ENCODE data around the gene ITCH.
A peak's percentile ranks its signal among the peaks of the same experiment; 100 is the strongest.
"Not testable (repeated sequence)": the region's sequence is repeated elsewhere in the genome, so short reads cannot be mapped to it uniquely, and the experiment has no call there.

The ITCH gene

GRCh38 chr20:34365765-34366213 is 2.7 kb downstream of the ITCH start:
- Histone ChIP-seq H3K27ac (ENCODE audit: low read depth, low read length) (no peak overlapping the region), H3K4me3 (ENCODE audit: low read depth, low read length) (no peak overlapping the region; the same call in 1 of the 2 replicates), H2AFZ (ENCODE audit: low read length, unreplicated experiment) (no peak overlapping the region), H3K79me2 (ENCODE audit: control insufficient read depth, insufficient read depth, low read length, unreplicated experiment) (peaks cover 71% of the 10 kb centered on the region), H3K27me3 (ENCODE audit: insufficient read depth, low read length) (no peaks in the 10 kb centered on the region), H3K4me1 (ENCODE audit: control insufficient read depth, insufficient read depth, low read length, unreplicated experiment) (peaks cover 32% of the 10 kb centered on the region), H3K36me3 (ENCODE audit: insufficient read depth, low read length) (peaks cover 8% of the 10 kb centered on the region)

DNA sequence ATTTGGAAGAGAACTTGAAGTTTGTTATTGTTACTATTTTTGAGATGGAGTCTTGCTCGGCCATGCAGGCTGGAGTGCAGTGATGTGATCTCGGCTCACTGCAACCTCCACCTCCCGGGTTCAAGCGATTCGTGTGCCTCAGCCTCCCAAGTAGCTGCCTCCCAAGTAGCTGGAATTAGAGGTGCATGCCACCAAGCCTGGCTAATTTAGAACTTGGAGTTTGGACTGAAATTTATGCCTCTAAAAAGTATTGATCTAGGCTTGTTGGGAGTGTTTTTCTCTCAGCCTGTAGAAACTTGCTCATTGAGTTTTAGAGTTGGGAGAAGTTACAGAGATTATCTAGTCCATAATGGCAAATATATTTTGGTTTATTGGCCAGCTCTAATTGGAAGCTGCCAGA is 4.1 kb downstream of the ITCH start:
- Histone ChIP-seq H3K36me3 (ENCODE audit: insufficient read depth, low read length) (peaks cover 8% of the 10 kb centered on the region), H2AFZ (ENCODE audit: low read length, unreplicated experiment) (no peak overlapping the region), H3K79me2 (ENCODE audit: control insufficient read depth, insufficient read depth, low read length, unreplicated experiment) (peaks cover 71% of the 10 kb centered on the region), H3K27me3 (ENCODE audit: insufficient read depth, low read length) (no peaks in the 10 kb centered on the region), H3K4me1 (ENCODE audit: control insufficient read depth, insufficient read depth, low read length, unreplicated experiment) (peaks cover 26% of the 10 kb centered on the region), H3K4me3 (ENCODE audit: low read depth, low read length) (no peak overlapping the region), H3K27ac (ENCODE audit: low read depth, low read length) (no peak overlapping the region)

- not testable (repeated sequence) for H3K4me3 ChIP-seq (ENCODE audit: low read depth, low read length); H2AFZ ChIP-seq (ENCODE audit: low read length, unreplicated experiment); H3K27me3 ChIP-seq (ENCODE audit: insufficient read depth, low read length); H3K27ac ChIP-seq (ENCODE audit: low read depth, low read length); H3K36me3 ChIP-seq (ENCODE audit: insufficient read depth, low read length)
- H3K4me1 ChIP-seq (ENCODE audit: control insufficient read depth, insufficient read depth, low read length, unreplicated experiment) = peaks cover 18% of the 10 kb centered on the region
- H3K79me2 ChIP-seq (ENCODE audit: control insufficient read depth, insufficient read depth, low read length, unreplicated experiment) = peaks cover 71% of the 10 kb centered on the region
These were observed 4.8 kb downstream of the ITCH start for GRCh38 chr20:34367911-34368310.

DNA sequence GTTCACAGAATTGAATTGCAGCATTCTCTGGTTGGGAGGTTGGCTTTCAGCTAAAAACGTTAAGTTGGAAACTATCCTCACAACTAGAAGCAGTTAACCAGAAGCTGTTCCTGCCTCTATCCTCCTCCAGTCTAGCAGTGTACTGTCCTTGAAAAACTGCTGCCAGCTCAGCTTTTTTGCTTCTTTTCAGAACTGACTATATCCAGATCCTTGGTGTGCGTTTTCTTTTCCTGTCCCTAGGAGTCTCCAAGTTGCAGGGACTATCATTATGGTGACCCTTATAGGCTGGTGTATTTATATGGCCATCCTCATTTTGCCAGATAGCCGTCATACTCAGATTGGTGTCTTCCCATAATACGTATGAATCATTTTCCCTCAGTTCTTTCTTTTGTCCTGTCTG is 5.5 kb downstream of the ITCH start:
- no peak overlapping the region for H2AFZ ChIP-seq (ENCODE audit: low read length, unreplicated experiment)
- no peak overlapping the region for H3K4me3 ChIP-seq (ENCODE audit: low read depth, low read length)
- H3K79me2 ChIP-seq (ENCODE audit: control insufficient read depth, insufficient read depth, low read length, unreplicated experiment) = peaks cover 71% of the 10 kb centered on the region
- peak overlapping the region; percentile 2; the same call in 1 of the 2 replicates for H3K27ac ChIP-seq (ENCODE audit: low read depth, low read length)
- no peaks in the 10 kb centered on the region for H3K27me3 ChIP-seq (ENCODE audit: insufficient read depth, low read length)
- peaks cover 18% of the 10 kb centered on the region for H3K4me1 ChIP-seq (ENCODE audit: control insufficient read depth, insufficient read depth, low read length, unreplicated experiment)
- H3K36me3 ChIP-seq (ENCODE audit: insufficient read depth, low read length) = peaks cover 10% of the 10 kb centered on the region

DNA sequence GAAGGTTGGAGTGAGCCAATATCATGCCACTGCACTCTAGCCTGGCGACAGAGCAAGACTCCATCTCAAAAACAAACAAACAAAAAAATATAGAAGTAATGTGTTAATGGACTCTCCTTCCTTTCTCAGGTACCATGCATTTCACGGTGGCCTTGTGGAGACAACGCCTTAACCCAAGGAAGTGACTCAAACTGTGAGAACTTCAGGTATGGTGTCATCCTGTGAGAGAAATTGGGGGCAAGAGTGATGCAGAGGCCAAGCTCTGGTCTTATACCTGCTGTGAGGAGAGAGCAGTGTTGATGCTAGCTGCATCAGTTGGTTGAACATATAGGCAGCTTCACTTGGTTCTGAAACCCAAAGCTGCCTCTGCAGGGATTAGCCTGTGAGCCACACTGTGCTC is 6.2 kb downstream of the ITCH start:
- Histone ChIP-seq H2AFZ (ENCODE audit: low read length, unreplicated experiment) (no peak overlapping the region), H3K4me3 (ENCODE audit: low read depth, low read length) (no peak overlapping the region), H3K27ac (ENCODE audit: low read depth, low read length) (no peak overlapping the region), H3K79me2 (ENCODE audit: control insufficient read depth, insufficient read depth, low read length, unreplicated experiment) (peaks cover 68% of the 10 kb centered on the region), H3K4me1 (ENCODE audit: control insufficient read depth, insufficient read depth, low read length, unreplicated experiment) (peaks cover 18% of the 10 kb centered on the region), H3K27me3 (ENCODE audit: insufficient read depth, low read length) (no peaks in the 10 kb centered on the region), H3K36me3 (ENCODE audit: insufficient read depth, low read length) (peaks cover 12% of the 10 kb centered on the region)

DNA sequence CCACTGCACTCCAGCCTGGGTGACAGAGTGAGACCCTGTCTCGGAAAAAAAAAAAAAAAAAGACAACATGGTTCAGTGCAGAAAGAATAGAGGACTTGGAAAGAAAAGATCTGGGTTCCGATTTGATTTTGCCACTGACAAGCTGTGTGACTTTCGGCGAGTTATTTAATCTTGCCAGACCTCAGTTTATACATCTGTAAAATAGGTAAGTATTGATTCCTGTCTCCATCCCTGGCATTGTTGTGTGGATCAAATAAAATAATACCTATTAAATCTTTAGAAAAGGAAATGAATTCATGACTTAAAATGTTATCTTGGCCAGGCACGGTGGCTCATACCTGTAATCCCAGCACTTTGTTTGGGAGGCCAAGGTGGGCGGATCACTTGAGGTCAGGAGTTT is 7.0 kb downstream of the ITCH start:
- no peak overlapping the region for H2AFZ ChIP-seq (ENCODE audit: low read length, unreplicated experiment)
- H3K4me1 ChIP-seq (ENCODE audit: control insufficient read depth, insufficient read depth, low read length, unreplicated experiment) = peaks cover 18% of the 10 kb centered on the region
- H3K79me2 ChIP-seq (ENCODE audit: control insufficient read depth, insufficient read depth, low read length, unreplicated experiment) = peaks cover 65% of the 10 kb centered on the region
- no peak overlapping the region for H3K27ac ChIP-seq (ENCODE audit: low read depth, low read length)
- no peaks in the 10 kb centered on the region for H3K27me3 ChIP-seq (ENCODE audit: insufficient read depth, low read length)
- no peak overlapping the region for H3K4me3 ChIP-seq (ENCODE audit: low read depth, low read length)
- peaks cover 12% of the 10 kb centered on the region for H3K36me3 ChIP-seq (ENCODE audit: insufficient read depth, low read length)

- peaks cover 57% of the 10 kb centered on the region for H3K79me2 ChIP-seq (ENCODE audit: control insufficient read depth, insufficient read depth, low read length, unreplicated experiment)
- H3K4me1 ChIP-seq (ENCODE audit: control insufficient read depth, insufficient read depth, low read length, unreplicated experiment) = no peaks in the 10 kb centered on the region
- H2AFZ ChIP-seq (ENCODE audit: low read length, unreplicated experiment) = no peak overlapping the region
- no peak overlapping the region for H3K4me3 ChIP-seq (ENCODE audit: low read depth, low read length)
- H3K27ac ChIP-seq (ENCODE audit: low read depth, low read length) = no peak overlapping the region
- H3K27me3 ChIP-seq (ENCODE audit: insufficient read depth, low read length) = no peaks in the 10 kb centered on the region
- peaks cover 15% of the 10 kb centered on the region for H3K36me3 ChIP-seq (ENCODE audit: insufficient read depth, low read length)
These were observed 10.4 kb downstream of the ITCH start for GRCh38 chr20:34373445-34373844.

DNA sequence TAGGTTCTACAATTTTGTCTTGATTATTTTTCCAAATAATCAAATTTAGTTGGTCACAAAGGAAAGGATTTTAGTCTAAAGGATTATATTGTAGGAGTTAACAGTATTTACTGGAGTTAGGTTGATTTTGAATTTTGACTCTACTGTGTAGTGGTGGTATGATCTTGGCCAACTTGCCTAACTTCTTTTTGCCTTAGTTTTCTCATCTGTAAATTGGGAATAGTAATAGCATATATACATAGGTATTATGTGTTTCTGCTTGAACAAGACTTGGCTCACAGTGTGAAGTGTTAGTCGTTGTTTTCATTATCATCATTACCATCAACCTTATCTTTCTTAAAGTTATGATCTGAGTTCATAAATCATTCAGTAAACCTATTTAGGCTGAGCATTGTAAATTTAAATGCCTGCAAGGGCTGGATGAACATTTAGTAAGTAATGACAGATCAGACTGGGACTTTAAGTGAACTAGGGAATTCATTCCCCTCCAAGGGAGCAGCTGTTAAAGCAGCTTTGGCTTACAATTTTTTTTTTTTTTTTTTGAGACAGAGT is 11.2 kb downstream of the ITCH start:
- no peak overlapping the region for H2AFZ ChIP-seq (ENCODE audit: low read length, unreplicated experiment)
- no peak overlapping the region for H3K4me3 ChIP-seq (ENCODE audit: low read depth, low read length)
- H3K27me3 ChIP-seq (ENCODE audit: insufficient read depth, low read length) = no peaks in the 10 kb centered on the region
- H3K4me1 ChIP-seq (ENCODE audit: control insufficient read depth, insufficient read depth, low read length, unreplicated experiment) = no peaks in the 10 kb centered on the region
- peaks cover 55% of the 10 kb centered on the region for H3K79me2 ChIP-seq (ENCODE audit: control insufficient read depth, insufficient read depth, low read length, unreplicated experiment)
- peaks cover 13% of the 10 kb centered on the region for H3K36me3 ChIP-seq (ENCODE audit: insufficient read depth, low read length)
- H3K27ac ChIP-seq (ENCODE audit: low read depth, low read length) = no peak overlapping the region

- H3K79me2 ChIP-seq (ENCODE audit: control insufficient read depth, insufficient read depth, low read length, unreplicated experiment) = peaks cover 56% of the 10 kb centered on the region
- H3K4me1 ChIP-seq (ENCODE audit: control insufficient read depth, insufficient read depth, low read length, unreplicated experiment) = no peaks in the 10 kb centered on the region
- H3K36me3 ChIP-seq (ENCODE audit: insufficient read depth, low read length) = 0 out of 2 replicates have a peak, but pooled peaks cover 9% of the 10 kb centered on the region
- no peak overlapping the region for H2AFZ ChIP-seq (ENCODE audit: low read length, unreplicated experiment)
- no peak overlapping the region for H3K4me3 ChIP-seq (ENCODE audit: low read depth, low read length)
- no peak overlapping the region for H3K27ac ChIP-seq (ENCODE audit: low read depth, low read length)
- H3K27me3 ChIP-seq (ENCODE audit: insufficient read depth, low read length) = no peaks in the 10 kb centered on the region
These were observed 12.9 kb downstream of the ITCH start for GRCh38 chr20:34375977-34376430.

GRCh38 chr20:34377072-34377847 is 14.2 kb downstream of the ITCH start:
- H3K4me3 ChIP-seq (ENCODE audit: low read depth, low read length) = no peak overlapping the region
- H3K79me2 ChIP-seq (ENCODE audit: control insufficient read depth, insufficient read depth, low read length, unreplicated experiment) = peaks cover 68% of the 10 kb centered on the region
- no peak overlapping the region for H3K27ac ChIP-seq (ENCODE audit: low read depth, low read length)
- H3K36me3 ChIP-seq (ENCODE audit: insufficient read depth, low read length) = 0 out of 2 replicates have a peak, but pooled peaks cover 12% of the 10 kb centered on the region
- no peak overlapping the region for H2AFZ ChIP-seq (ENCODE audit: low read length, unreplicated experiment)
- H3K4me1 ChIP-seq (ENCODE audit: control insufficient read depth, insufficient read depth, low read length, unreplicated experiment) = no peaks in the 10 kb centered on the region
- no peaks in the 10 kb centered on the region for H3K27me3 ChIP-seq (ENCODE audit: insufficient read depth, low read length)

- Histone ChIP-seq H2AFZ (ENCODE audit: low read length, unreplicated experiment) (no peak overlapping the region), H3K79me2 (ENCODE audit: control insufficient read depth, insufficient read depth, low read length, unreplicated experiment) (peaks cover 76% of the 10 kb centered on the region), H3K4me1 (ENCODE audit: control insufficient read depth, insufficient read depth, low read length, unreplicated experiment) (peaks cover 13% of the 10 kb centered on the region), H3K36me3 (ENCODE audit: insufficient read depth, low read length) (0 out of 2 replicates have a peak, but pooled peaks cover 6% of the 10 kb centered on the region), H3K27ac (ENCODE audit: low read depth, low read length) (no peak overlapping the region), H3K4me3 (ENCODE audit: low read depth, low read length) (no peak overlapping the region), H3K27me3 (ENCODE audit: insufficient read depth, low read length) (no peaks in the 10 kb centered on the region)
These were observed 19.1 kb downstream of the ITCH start for GRCh38 chr20:34382174-34382573.
